ENCODE results near the gene COTL1.

The COTL1 gene

DNA sequence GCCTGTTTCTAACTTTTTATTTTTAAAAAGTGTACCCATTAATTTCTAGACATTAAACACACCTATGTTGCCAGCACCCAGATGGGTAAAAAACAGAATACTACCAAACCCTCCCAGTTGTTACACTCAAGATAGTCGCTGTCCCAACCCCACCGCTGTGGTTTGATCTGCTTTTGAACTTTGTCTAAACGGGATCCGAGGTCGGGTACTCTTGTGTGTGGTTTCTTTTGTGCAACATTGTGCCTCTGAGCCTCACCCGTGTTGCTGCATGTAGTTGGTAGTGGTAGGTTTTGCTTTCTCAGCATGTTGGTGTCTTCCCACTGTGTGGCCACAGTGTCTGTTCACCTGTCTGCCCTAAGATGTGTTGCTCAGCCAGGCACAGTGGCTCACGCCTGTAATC is 34.7 kb upstream of the COTL1 start:
- H3K27me3 Mint-ChIP-seq: no peaks in the 10 kb centered on the region
- H3K4me3 Mint-ChIP-seq: no peak overlapping the region
- H3K36me3 Mint-ChIP-seq: peaks cover 12% of the 10 kb centered on the region
- peaks cover 39% of the 10 kb centered on the region for H3K4me1 Mint-ChIP-seq
- H3K9me3 Mint-ChIP-seq: no peaks in the 10 kb centered on the region
- ATAC-seq (ENCODE audit: low read depth): no peak
- no peak overlapping the region for H3K27ac Mint-ChIP-seq
- no peak for DNase-seq (ENCODE audit: low spot score in 2 of 2)

DNA sequence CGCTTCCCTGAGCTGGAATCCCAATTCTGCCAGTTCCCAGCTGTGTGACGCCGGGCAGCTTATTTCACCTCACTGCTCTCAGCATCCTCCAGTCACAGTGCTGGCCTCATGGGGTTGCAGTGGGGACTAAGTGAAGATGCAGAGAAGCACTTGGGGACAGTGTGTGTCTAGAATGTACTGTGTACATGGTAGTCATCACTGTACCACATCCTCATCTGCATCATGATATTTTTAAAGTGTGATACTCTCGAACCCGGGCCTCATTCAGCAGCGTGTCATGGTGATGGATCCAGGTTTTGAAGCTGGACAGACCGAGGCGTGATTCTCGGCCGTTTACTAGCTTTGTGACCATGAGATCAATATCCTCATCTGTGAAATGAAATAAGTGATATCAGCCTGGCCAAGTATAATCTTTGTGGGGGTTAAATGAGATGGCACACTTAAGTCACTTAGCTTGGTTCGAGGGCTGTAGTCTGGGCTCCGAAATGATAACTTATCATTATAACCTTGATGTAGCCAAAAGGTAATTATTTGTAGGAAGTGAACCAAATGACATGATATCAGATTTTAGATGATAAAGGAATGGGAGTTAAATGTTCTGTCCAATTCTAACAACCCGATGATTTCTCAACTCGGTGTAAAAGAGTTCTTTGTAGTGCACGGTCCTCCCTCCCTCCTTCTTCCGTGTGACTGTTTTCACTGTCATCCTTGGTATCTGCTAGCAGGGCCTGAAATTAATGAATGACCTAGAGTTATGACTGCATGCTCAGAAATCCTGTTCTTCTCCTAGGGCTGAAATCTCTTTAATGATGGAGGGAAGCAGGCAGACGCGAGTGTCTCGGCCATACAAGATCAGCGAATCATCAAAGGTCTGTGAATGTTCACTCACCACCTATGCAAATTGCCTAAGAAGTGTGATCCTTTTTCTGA is 32.4 kb upstream of the COTL1 start:
- peak overlapping the region; percentile 38 for H3K27ac Mint-ChIP-seq
- H3K4me1 Mint-ChIP-seq: peaks cover 30% of the 10 kb centered on the region
- ATAC-seq (ENCODE audit: low read depth) (no peak), DNase-seq (ENCODE audit: low spot score in 2 of 2) (no peak)
- H3K27me3 Mint-ChIP-seq: no peaks in the 10 kb centered on the region
- H3K9me3 Mint-ChIP-seq: no peaks in the 10 kb centered on the region
- peak overlapping the region; percentile 76 for H3K4me3 Mint-ChIP-seq
- H3K36me3 Mint-ChIP-seq: peaks cover 11% of the 10 kb centered on the region

DNA sequence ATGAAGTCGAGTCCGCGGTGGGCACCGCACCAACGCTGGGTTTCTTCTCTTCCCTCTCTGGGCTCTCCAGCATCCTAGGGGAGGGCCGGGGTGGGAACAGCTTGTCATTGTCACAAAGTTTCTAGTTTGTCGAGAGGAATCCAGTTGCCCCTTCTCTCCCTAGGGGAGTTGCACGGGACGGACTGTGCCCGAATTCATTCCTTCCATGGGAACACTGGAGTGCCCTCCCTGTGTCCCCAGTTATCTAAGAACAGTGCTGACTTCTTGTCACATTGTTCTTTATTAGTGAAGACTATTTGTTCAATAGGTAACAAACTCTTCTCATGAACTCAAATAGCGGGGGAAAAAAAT is 31.6 kb upstream of the COTL1 start:
- DNase-seq (ENCODE audit: low spot score in 2 of 2) (no peak), ATAC-seq (ENCODE audit: low read depth) (no peak)
- peak overlapping the region; percentile 24 for H3K27ac Mint-ChIP-seq
- no peaks in the 10 kb centered on the region for H3K9me3 Mint-ChIP-seq
- H3K36me3 Mint-ChIP-seq: peaks cover 11% of the 10 kb centered on the region
- peaks cover 29% of the 10 kb centered on the region for H3K4me1 Mint-ChIP-seq
- no peaks in the 10 kb centered on the region for H3K27me3 Mint-ChIP-seq
- H3K4me3 Mint-ChIP-seq: peak overlapping the region; percentile 76

DNA sequence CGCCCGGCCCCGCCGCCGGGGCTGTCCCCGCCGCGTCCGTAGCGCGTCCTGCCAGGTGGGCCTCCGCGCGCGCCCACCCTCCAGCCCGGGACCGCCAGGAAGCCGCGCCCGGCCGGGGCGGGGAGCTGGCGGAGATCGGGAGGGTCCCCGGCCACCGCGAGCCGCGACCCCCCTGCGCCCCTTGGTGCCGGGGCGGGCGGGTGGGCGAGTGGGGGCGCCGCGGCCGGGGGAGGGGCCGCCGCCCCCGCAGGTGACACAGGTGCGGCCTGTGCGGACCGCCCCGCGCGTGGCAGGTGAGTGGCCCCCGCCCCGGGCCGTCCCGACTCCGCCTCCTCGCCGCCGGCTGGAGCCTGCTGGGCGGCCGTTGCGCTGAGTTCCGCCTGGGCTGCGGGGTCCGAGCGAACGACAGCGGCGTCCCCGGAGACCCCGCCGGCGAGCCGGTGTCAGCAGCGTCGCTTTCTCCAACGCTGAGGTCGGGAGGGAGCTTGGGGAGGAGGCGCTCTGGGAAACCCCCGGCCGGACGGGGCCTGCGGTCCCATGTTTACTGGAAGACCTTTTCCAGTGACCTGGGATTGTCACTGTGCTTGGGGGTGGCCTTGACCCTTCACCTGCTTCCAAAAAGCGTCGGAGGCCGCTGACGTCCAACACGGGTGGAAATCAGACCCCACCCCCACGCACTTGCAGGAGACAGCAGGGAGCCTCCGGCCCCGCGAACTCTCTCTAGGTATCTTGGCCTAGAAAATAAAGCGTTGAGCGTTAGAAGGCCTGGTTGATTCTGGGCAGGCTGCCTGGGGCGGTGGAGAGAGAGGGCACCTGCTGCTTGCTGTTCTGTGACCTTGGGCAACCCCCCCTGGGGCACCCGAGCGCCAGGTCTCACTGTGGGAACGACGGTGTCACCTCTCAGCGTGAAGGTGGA is 31.0 kb upstream of the COTL1 start:
- peak overlapping the region; percentile 24 for H3K27ac Mint-ChIP-seq
- peaks cover 10% of the 10 kb centered on the region for H3K36me3 Mint-ChIP-seq
- ATAC-seq (ENCODE audit: low read depth) (peak; percentile 66), DNase-seq (ENCODE audit: low spot score in 2 of 2) (peak; percentile 14 to 42)
- H3K4me1 Mint-ChIP-seq: peaks cover 31% of the 10 kb centered on the region
- H3K27me3 Mint-ChIP-seq: no peaks in the 10 kb centered on the region
- H3K9me3 Mint-ChIP-seq: no peaks in the 10 kb centered on the region
- peak overlapping the region; percentile 76 for H3K4me3 Mint-ChIP-seq

DNA sequence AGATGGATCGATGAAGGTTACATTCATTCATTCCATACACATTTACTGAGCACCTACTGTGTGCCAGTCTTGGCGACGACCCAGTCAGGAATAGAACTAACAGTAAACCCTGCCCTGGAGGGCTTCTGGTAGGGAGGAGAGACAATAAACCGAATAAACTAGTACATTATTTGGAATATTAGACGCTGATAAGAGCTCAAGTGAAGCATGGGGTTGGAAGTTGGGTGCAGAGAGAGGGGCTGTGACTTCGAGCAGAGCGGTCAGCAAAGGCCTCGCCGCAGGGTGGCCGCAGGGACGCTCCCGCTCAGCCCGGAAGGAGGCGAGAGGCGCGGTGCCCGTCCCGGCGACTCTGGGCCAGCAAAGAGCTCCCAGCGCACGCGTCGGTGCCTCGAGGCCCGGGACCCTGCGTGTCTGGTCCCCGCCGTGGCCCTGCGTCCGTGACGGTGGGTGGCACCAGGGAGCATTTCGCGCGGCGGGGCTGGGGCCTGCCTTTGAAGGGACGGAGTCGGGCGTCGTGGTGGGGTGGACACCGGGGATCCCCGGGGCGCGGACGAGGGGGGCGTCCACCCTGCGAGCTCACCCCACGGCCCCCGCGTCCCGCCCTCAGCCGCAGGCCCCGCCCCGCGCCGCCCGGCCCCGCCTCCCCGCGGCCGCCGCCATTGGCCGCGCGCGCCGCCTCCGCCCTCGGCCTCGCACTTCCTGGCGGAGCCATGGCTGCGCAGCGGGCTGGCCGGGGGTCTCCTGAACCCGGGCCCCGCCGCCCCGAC is 30.1 kb upstream of the COTL1 start, which contains the start of gene KLHL36:
TSS of gene KLHL36 (plus strand) at position 684 of the 767 bp plus-strand sequence. CDS start 2,357 bp downstream, outside the sequence.
- Mint-ChIP-seq H3K27ac (peak within 1 kb of the TSS; percentile 96), H3K9me3 (no peaks in the 10 kb centered on the region), H3K4me1 (peaks cover 35% of the 10 kb centered on the region)

DNA sequence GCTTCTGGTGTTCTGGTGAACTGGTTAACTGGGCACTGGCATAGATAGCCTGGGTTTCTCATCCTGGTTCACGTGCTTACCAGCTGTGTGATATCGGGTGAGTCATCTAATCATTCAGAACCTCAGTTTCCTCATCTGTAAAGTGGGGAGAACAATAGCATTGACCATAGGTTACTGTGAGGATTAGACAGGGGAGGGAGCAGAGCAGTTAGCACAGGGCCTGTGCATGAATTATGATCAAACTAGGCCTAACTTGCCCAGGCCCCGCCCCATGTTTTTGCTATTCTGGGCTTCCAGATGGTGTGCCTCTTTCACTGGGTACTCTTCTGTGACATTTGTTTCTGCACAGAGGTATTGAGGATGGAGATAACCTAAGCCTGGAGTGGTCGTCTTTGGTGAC is 25.8 kb upstream of the COTL1 start:
- peaks cover 51% of the 10 kb centered on the region for H3K4me1 Mint-ChIP-seq
- peak overlapping the region; percentile 74 for H3K4me3 Mint-ChIP-seq
- H3K36me3 Mint-ChIP-seq: no peaks in the 10 kb centered on the region
- no peaks in the 10 kb centered on the region for H3K27me3 Mint-ChIP-seq
- no peaks in the 10 kb centered on the region for H3K9me3 Mint-ChIP-seq
- DNase-seq (ENCODE audit: low spot score in 2 of 2) (no peak), ATAC-seq (ENCODE audit: low read depth) (peak; percentile 19)
- peak overlapping the region; percentile 84 for H3K27ac Mint-ChIP-seq

More for the DNA sequence above, 30.1 kb upstream of the COTL1 start, which contains the start of gene KLHL36:
- Mint-ChIP-seq H3K4me3 (peak within 1 kb of the TSS; percentile 98), H3K27me3 (no peaks in the 10 kb centered on the region), H3K36me3 (peaks cover 7% of the 10 kb centered on the region)
- ATAC-seq (ENCODE audit: low read depth) (peak; percentile 87), DNase-seq (ENCODE audit: low spot score in 2 of 2) (peak; percentile 67 to 77)

DNA sequence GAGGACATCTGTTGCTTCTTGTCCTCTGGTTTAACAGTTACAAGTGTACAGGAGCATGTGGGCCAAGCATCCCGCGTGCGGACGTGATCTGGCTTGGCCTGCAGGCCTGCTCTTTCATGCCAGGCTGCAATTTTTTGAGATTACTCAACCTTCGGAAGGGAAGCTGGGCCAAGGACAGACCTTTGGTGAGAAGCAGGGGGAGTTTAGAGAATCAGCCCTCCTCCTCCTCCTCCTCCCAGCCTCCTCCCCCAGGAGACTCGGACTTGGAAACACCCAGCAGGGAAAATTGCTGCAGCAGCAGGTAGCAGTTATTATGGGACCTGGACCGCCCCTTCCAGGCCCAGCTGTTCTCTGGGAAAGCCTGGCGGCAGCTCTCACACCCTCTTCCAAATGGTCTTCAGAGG is 25.3 kb upstream of the COTL1 start:
- H3K9me3 Mint-ChIP-seq: no peaks in the 10 kb centered on the region
- no peak for ATAC-seq (ENCODE audit: low read depth)
- H3K4me3 Mint-ChIP-seq: no peak overlapping the region
- no peaks in the 10 kb centered on the region for H3K27me3 Mint-ChIP-seq
- H3K36me3 Mint-ChIP-seq: no peaks in the 10 kb centered on the region
- H3K27ac Mint-ChIP-seq: peak overlapping the region; percentile 85
- H3K4me1 Mint-ChIP-seq: peaks cover 55% of the 10 kb centered on the region
- DNase-seq (ENCODE audit: low spot score in 2 of 2): no peak

DNA sequence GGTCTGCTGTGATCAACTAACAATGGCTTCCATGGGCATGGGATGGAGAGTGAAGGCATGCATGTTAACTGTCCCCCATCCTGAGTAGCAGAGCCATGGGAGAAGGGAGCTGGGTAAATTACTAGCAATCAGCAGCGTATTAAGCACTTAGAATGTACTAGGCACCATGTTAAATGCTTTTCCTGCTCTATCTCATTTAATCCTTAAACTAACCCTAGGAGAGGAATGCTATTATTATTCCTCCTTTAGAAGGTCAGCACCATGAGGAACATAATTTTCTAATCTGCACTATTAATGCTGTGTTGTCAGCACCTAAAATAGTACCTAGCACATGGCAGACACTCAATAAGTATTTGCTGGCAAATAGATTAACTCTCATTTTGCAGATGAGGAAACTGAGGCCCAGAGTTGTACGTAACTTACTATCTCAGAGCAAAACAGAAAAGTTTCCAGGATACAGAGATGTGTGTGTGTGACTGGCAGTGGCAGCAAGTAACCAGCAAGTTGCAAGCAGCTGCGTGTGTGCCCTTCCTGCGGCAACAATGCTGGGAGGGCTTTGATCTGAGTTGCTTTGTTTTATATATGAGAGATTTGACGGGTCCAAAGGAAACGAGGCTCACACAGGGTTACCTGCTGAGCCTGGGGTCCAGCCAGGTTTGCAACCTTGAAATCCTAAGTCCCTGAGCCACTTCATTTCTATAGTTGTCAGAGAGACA is 23.9 kb upstream of the COTL1 start:
- Mint-ChIP-seq H3K9me3 (no peaks in the 10 kb centered on the region), H3K36me3 (no peaks in the 10 kb centered on the region), H3K4me3 (peak overlapping the region; percentile 62), H3K27me3 (no peaks in the 10 kb centered on the region), H3K27ac (peak overlapping the region; percentile 85), H3K4me1 (peaks cover 60% of the 10 kb centered on the region)
- DNase-seq (ENCODE audit: low spot score in 2 of 2): no peak
- ATAC-seq (ENCODE audit: low read depth): no peak

DNA sequence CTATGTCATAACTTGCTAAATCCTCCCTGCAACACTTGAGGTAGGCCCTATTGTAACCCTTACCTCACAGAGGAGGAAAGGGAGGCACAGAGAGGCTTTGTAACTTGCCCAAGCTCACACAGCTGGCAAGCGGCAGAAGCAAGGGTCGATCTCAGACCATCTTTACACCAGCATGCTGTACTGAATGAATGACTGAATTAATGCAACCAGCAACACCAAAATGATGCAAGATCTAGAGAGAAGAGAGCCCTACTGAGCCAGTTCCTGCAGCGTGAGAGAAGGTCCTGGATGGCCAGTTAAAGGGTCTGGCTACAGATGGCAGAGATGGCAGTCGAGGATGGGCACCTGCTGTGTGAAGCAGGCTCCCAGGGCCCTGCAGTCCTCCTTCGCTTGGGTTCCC is 22.3 kb upstream of the COTL1 start:
- Mint-ChIP-seq H3K36me3 (no peaks in the 10 kb centered on the region), H3K9me3 (no peaks in the 10 kb centered on the region), H3K27me3 (no peaks in the 10 kb centered on the region), H3K4me1 (peaks cover 58% of the 10 kb centered on the region), H3K4me3 (no peak overlapping the region), H3K27ac (peak overlapping the region; percentile 85)
- ATAC-seq (ENCODE audit: low read depth) (no peak), DNase-seq (ENCODE audit: low spot score in 2 of 2) (no peak)

DNA sequence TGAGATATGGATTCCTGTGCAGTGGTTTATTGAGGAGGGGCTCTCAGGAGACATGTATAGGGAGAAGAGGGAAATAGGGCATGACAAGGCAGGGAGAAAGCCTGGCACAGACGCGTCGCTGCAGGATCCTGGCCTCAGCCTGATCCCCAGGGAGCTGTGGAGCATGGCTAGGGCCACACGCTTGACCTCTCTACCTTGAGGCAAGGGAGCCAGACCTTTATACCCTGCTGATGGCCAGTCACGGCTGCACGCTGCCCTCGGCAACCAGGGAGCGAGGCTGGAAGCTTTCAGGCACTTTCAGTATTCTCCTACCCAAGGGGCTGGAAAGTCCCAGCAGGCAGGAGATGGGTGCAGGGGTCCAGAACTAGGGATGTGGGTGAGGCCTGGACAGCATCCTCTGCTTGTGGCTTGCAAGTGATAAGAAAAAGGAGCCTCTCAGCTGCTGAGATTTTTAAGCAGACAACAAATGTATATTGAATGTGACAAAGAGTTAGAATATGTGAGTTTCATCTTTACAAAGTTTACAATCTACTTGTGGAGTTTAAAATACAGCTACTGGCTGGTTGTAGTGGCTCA is 20.4 kb upstream of the COTL1 start:
- no peak for ATAC-seq (ENCODE audit: low read depth)
- Mint-ChIP-seq H3K4me3 (no peak overlapping the region), H3K4me1 (peaks cover 48% of the 10 kb centered on the region), H3K36me3 (no peaks in the 10 kb centered on the region), H3K27me3 (no peaks in the 10 kb centered on the region), H3K9me3 (no peaks in the 10 kb centered on the region), H3K27ac (peak overlapping the region; percentile 82)
- DNase-seq (ENCODE audit: low spot score in 2 of 2): no peak

DNA sequence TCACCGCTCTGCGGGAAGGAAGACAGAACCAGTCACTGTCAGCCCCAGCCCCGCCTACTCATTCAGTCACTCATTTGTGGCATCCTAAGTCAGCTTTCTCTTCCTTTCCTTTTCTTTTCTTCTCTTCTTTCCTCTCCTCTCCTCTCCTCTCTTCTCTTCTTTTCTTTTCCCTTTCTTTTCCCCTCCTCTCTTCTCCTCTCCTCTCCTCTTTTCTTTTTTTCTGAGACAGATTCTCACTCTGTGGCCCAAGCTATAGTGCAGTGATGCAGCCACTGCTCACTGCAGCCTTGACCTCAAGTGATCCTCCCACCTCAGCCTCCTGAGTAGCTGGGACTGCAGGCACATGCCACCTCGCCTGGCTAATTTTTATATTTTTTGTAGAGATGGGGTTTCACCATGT is 19.8 kb upstream of the COTL1 start:
- H3K27me3 Mint-ChIP-seq: no peaks in the 10 kb centered on the region
- ATAC-seq (ENCODE audit: low read depth) (no peak), DNase-seq (ENCODE audit: low spot score in 2 of 2) (no peak)
- peak overlapping the region; percentile 82 for H3K27ac Mint-ChIP-seq
- no peaks in the 10 kb centered on the region for H3K9me3 Mint-ChIP-seq
- no peaks in the 10 kb centered on the region for H3K36me3 Mint-ChIP-seq
- H3K4me1 Mint-ChIP-seq: peaks cover 44% of the 10 kb centered on the region
- no peak overlapping the region for H3K4me3 Mint-ChIP-seq

DNA sequence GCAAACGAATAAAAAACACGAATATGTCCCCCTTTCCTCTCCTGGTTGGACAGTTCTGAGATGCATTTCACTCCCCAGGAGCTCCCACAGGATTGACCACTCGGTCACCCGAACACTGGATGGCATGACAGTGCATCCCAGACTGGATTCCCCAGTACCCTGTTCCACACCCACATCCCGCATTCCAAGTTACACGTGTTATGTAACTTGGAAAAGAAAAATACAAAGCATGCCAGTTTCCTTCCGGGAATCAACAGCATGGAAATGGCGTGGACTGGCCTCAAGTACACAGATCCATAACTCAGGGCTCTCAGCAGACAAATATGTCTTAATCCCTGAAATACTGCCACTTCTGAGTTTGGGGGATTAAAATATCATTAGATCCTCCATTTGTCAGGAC is 17.8 kb upstream of the COTL1 start:
- Mint-ChIP-seq H3K27ac (no peak overlapping the region), H3K36me3 (no peaks in the 10 kb centered on the region), H3K4me1 (peaks cover 40% of the 10 kb centered on the region), H3K9me3 (no peaks in the 10 kb centered on the region), H3K4me3 (no peak overlapping the region), H3K27me3 (no peaks in the 10 kb centered on the region)
- ATAC-seq (ENCODE audit: low read depth) (no peak), DNase-seq (ENCODE audit: low spot score in 2 of 2) (no peak)

DNA sequence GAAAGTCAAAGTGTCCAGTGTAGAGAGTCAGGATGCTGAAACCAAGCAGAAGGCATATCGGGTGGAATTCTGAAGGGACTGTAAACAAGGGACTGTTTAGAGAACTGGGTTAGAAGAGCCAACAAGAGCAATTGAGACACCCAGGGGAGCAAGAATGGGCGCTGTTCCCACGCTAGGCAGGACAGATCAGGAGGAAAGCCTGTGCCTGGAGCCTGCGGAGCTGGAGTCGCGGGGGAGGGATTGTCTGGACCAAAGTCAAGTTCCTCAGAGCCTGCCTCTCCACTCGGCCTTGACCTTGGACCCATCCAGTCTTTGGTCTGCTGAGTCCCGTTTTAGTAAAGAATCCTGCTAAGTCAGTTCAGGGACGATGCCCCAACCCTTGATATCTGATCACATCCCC is 15.7 kb upstream of the COTL1 start:
- Mint-ChIP-seq H3K27me3 (no peaks in the 10 kb centered on the region), H3K4me1 (peaks cover 28% of the 10 kb centered on the region), H3K9me3 (no peaks in the 10 kb centered on the region), H3K36me3 (no peaks in the 10 kb centered on the region), H3K27ac (no peak overlapping the region), H3K4me3 (no peak overlapping the region)
- no peak for DNase-seq (ENCODE audit: low spot score in 2 of 2)
- ATAC-seq (ENCODE audit: low read depth): no peak
